ENCODE results near the gene LRRC28. TPM values are rescaled to one million over a fixed set of nuclear protein-coding genes. Genes with fewer than 3 reads are reported as not detected.
A peak's percentile ranks its signal among the peaks of the same experiment; 100 is the strongest.

The LRRC28 gene
- total RNA-seq, 3 donors from 2014 or later (not counting 1 experiment from before 2014, with no cell fraction given), result 18.2 to 20.9 (median 18.7) TPM

DNA sequence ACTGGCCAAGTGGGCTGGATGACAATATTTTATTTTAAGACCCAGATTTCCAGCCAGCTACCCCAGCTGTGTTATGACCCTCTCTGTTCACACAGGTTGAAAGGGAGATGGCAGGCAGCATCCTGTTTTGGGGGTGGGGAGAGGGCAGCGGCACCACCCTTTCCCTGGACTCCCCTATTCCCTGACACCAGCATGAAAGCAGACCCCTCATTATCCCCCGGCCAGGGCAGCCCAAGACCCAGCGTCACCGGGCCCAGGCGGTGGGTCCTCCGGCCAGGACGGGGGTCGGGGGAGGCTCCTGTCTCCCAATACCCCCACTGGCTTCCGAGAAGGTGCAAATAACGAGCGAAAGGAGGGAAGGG lies 186.9 kb downstream of the LRRC28 start:
- DNase-seq, result peak in 1 of 2 donors; percentile 7
- WGBS (ENCODE audit: insufficient coverage), result 96% methylated on average over 10 of the region's 11 CpGs
- intact Hi-C loops (cut with micrococcal nuclease), result no loop called here
- Histone ChIP-seq H3K27ac (ENCODE audit: low read length) (no peak overlapping the region), H3K4me1 (ENCODE audit: control insufficient read depth, insufficient read depth, low read length) (peaks cover 17% of the 10 kb centered on the region), H3K27me3 (ENCODE audit: control insufficient read depth, insufficient read depth, low read length) (no peaks in the 10 kb centered on the region), H3K36me3 (ENCODE audit: control insufficient read depth, insufficient read depth, low read length) (no peaks in the 10 kb centered on the region), H3K9me3 (ENCODE audit: control insufficient read depth, insufficient read depth, low read length) (no peaks in the 10 kb centered on the region), H3K4me3 (ENCODE audit: low read length) (no peak overlapping the region)
- no peaks in the 10 kb centered on the region for H3K36me3 Mint-ChIP-seq
- no peak overlapping the region for H3K27ac Mint-ChIP-seq
- H3K4me3 Mint-ChIP-seq, result no peak overlapping the region
- TF ChIP-seq, protein P1, sequence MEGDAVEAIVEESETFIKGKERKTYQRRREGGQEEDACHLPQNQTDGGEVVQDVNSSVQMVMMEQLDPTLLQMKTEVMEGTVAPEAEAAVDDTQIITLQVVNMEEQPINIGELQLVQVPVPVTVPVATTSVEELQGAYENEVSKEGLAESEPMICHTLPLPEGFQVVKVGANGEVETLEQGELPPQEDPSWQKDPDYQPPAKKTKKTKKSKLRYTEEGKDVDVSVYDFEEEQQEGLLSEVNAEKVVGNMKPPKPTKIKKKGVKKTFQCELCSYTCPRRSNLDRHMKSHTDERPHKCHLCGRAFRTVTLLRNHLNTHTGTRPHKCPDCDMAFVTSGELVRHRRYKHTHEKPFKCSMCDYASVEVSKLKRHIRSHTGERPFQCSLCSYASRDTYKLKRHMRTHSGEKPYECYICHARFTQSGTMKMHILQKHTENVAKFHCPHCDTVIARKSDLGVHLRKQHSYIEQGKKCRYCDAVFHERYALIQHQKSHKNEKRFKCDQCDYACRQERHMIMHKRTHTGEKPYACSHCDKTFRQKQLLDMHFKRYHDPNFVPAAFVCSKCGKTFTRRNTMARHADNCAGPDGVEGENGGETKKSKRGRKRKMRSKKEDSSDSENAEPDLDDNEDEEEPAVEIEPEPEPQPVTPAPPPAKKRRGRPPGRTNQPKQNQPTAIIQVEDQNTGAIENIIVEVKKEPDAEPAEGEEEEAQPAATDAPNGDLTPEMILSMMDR (IDR thresholded peaks at IDR 0.05), result no peak
- H3K4me1 Mint-ChIP-seq, result no peaks in the 10 kb centered on the region
- H3K9me3 Mint-ChIP-seq, result no peaks in the 10 kb centered on the region
- H3K27me3 Mint-ChIP-seq (ENCODE audit: low read depth in 2 of 2), result peaks cover 0 to 8% of the 10 kb centered on the region in 2 donors
- no peak for ATAC-seq

DNA sequence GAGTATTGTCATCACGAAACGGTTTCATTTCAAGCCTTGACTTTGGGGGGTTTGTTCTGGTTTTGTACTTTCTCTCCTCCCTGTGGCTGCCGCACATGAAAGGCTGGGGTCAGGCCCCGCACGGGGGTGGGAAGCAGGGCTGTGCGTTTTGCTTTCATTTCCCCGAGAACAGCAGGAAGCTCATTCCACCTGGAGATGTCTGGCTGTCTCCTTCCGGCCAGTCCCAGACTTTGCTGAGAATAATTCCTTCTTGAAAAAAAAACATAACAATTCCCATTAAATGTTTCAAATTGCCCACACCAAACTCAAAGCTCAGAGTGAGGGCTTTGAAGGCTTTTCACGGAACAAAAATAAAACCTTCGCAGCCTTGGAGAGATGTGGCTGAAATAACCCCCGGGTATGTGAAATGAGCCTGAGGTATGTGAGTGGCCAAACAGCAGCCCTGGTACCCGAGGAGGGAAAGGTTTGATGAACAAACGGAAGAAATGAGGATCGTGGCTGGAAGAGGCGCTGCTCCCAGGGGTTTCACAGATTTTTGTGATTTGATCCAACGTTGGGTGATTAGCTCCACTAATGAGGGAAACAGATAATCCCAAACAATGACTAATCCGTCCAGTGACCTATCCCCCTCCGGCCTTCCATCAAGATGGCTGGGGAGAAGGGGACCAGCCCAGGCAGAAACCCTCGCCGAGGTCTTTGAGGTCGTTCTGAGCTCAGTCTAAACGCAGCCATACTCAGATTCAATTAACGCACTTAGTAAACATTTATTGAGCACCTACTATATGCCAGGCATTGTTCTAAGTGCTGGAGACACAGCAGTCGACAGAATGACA lies 187.6 kb downstream of the LRRC28 start:
- H3K27ac ChIP-seq (ENCODE audit: low read length), result no peak overlapping the region

DNA sequence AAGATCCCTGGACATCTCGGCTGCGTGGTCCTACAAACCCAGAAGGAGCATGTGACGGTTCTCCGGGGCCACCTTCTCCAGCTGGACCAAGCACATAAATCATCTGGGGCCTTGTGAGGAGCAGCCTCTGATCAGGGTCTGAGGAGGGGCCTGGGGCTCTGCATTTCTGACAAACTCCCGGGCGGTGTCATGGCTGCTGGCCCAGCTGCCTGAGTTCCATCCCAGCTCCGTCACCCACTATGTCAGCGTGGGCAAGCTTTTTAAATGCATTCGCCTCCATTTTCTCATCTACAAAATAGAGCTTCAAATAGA lies 188.2 kb downstream of the LRRC28 start:
- Histone ChIP-seq H3K27me3 (ENCODE audit: control insufficient read depth, insufficient read depth, low read length) (no peaks in the 10 kb centered on the region), H3K4me3 (ENCODE audit: low read length) (no peak overlapping the region), H3K36me3 (ENCODE audit: control insufficient read depth, insufficient read depth, low read length) (no peaks in the 10 kb centered on the region), H3K9me3 (ENCODE audit: control insufficient read depth, insufficient read depth, low read length) (no peaks in the 10 kb centered on the region), H3K27ac (ENCODE audit: low read length) (no peak overlapping the region), H3K4me1 (ENCODE audit: control insufficient read depth, insufficient read depth, low read length) (peaks cover 11% of the 10 kb centered on the region)
- DNase-seq (no peak), ATAC-seq (no peak)
- WGBS (ENCODE audit: insufficient coverage), result 94% methylated on average over 8 of the region's 9 CpGs
- Mint-ChIP-seq H3K36me3 (no peaks in the 10 kb centered on the region), H3K27me3 (ENCODE audit: low read depth in 2 of 2) (peaks cover 0 to 8% of the 10 kb centered on the region in 2 donors), H3K27ac (no peak overlapping the region), H3K4me1 (peaks cover 0 to 6% of the 10 kb centered on the region in 2 donors), H3K9me3 (no peaks in the 10 kb centered on the region), H3K4me3 (no peak overlapping the region)
- TF ChIP-seq, protein P1 (IDR thresholded peaks at IDR 0.05), result no peak
- intact Hi-C loops (cut with micrococcal nuclease), result no loop called here

More for the DNA sequence above, 187.6 kb downstream of the LRRC28 start:
- ATAC-seq, result no peak
- DNase-seq, result peak; percentile 4 to 52
- Histone ChIP-seq H3K36me3 (ENCODE audit: control insufficient read depth, insufficient read depth, low read length) (no peaks in the 10 kb centered on the region), H3K27me3 (ENCODE audit: control insufficient read depth, insufficient read depth, low read length) (no peaks in the 10 kb centered on the region), H3K4me3 (ENCODE audit: low read length) (no peak overlapping the region), H3K9me3 (ENCODE audit: control insufficient read depth, insufficient read depth, low read length) (no peaks in the 10 kb centered on the region), H3K4me1 (ENCODE audit: control insufficient read depth, insufficient read depth, low read length) (peaks cover 14% of the 10 kb centered on the region)
- intact Hi-C loops (cut with micrococcal nuclease), result no loop called here
- Mint-ChIP-seq H3K36me3 (no peaks in the 10 kb centered on the region), H3K27me3 (ENCODE audit: low read depth in 2 of 2) (peaks cover 0 to 8% of the 10 kb centered on the region in 2 donors), H3K4me3 (no peak overlapping the region), H3K9me3 (no peaks in the 10 kb centered on the region), H3K27ac (no peak overlapping the region), H3K4me1 (peaks cover 0 to 3% of the 10 kb centered on the region in 2 donors)
- 71% methylated on average over 24 of the region's 24 CpGs for WGBS (ENCODE audit: insufficient coverage)
- TF ChIP-seq, protein P1 (IDR thresholded peaks at IDR 0.05), result no peak

DNA sequence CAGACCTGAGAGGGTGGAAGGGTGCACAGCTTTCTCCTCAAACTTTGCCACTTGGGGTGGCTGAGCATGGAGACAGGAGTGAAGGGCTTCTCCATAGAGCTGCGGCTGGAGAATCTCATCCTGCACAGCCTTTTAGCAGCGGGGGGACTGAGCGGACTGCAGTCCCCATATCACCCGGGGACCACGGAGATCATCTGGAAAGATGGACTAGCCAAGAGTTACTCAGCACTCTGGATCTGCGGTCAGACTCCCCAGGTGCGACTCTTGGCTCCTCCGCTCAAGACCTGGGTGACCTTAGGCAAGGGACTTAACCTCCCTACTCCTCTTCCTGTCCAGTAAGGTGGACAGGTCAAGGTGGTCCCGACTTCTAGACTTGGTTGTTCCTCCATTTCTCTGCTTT lies 188.7 kb downstream of the LRRC28 start:
- intact Hi-C loops (cut with micrococcal nuclease), result no loop called here
- Mint-ChIP-seq H3K27me3 (ENCODE audit: low read depth in 2 of 2) (peaks cover 0 to 7% of the 10 kb centered on the region in 2 donors), H3K9me3 (no peaks in the 10 kb centered on the region), H3K4me1 (peaks cover 0 to 6% of the 10 kb centered on the region in 2 donors), H3K27ac (no peak overlapping the region), H3K4me3 (no peak overlapping the region), H3K36me3 (no peaks in the 10 kb centered on the region)
- TF ChIP-seq, protein P1 (IDR thresholded peaks at IDR 0.05), result no peak
- ATAC-seq (no peak), DNase-seq (peak in 1 of 2 donors; percentile 10)
- Histone ChIP-seq H3K4me3 (ENCODE audit: low read length) (no peak overlapping the region), H3K9me3 (ENCODE audit: control insufficient read depth, insufficient read depth, low read length) (no peaks in the 10 kb centered on the region), H3K4me1 (ENCODE audit: control insufficient read depth, insufficient read depth, low read length) (peaks cover 8% of the 10 kb centered on the region), H3K27me3 (ENCODE audit: control insufficient read depth, insufficient read depth, low read length) (no peaks in the 10 kb centered on the region), H3K36me3 (ENCODE audit: control insufficient read depth, insufficient read depth, low read length) (no peaks in the 10 kb centered on the region), H3K27ac (ENCODE audit: low read length) (no peak overlapping the region)
- WGBS (ENCODE audit: insufficient coverage), result 92% methylated on average over 9 of the region's 9 CpGs
